ENCODE data around the gene DCDC2B. TPM values are rescaled to one million over a fixed set of nuclear protein-coding genes. Genes with fewer than 3 reads are reported as not detected.

DCDC2B gene
- total RNA-seq, 1 donor from 2014 or later = not detected

DNA sequence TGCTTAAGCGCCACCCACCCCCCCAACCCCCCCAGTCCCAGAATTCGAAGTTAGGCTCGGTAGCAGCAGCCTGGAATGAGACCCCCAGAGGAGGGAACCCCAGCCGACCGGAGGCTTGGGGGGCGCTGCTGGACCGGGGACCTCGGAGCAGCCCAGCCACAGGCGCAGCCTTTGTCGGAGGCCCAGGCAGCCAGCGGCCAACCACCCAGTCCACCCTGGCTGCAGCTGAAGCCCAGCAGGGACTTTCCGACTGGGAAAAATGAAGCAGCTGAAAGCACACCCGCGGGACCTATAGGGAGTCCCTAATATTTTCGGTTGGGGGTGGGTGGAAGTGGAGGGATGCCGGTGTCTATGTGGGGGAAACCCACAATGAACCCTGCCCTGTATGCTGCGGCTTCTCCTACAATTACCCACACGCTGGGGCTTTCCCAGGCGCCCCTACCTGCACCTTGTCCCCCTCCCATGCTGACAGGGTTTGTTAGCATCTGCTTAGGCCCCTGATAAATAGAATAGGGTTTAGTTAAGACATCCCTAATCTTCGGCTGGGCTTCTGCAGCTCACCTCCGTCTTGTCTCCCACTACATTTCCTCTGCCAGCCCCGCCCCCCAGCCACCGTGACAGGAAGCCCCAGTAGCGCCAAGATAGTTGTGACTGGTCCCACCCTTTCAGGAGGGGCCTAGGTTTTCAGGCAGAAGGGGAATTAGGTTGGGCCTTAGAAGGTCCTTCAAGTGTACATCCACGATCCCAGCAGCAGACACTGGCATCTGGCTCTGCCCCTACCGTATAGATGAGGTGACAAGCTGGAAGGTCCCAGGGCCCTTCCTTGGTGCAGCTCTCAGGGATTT is 7.7 kb upstream of the DCDC2B start:
- peak overlapping the region; percentile 87 for H3K4me3 Mint-ChIP-seq
- H3K36me3 Mint-ChIP-seq (ENCODE audit: low read depth) = peaks cover 48% of the 10 kb centered on the region
- ChIA-PET POLR2A (interaction anchor here (0.5 to 3.1 kb wide), 28 partner anchors 9 to 556 kb away, joined by 3 to 37 read pairs (median 6); partner anchors contain the start of genes BSDC1, EIF3I, HDAC1 and KPNA6), CTCF (interaction anchor here (0.8 to 3.1 kb wide), 8 partner anchors 14 to 215 kb away, joined by 3 to 23 read pairs (median 4); no protein-coding TSS in a partner anchor)
- peaks cover 54% of the 10 kb centered on the region for H3K4me1 Mint-ChIP-seq
- H3K27ac Mint-ChIP-seq = peak overlapping the region; percentile 87
- no peaks in the 10 kb centered on the region for H3K27me3 Mint-ChIP-seq
- TF ChIP-seq, protein P1, sequence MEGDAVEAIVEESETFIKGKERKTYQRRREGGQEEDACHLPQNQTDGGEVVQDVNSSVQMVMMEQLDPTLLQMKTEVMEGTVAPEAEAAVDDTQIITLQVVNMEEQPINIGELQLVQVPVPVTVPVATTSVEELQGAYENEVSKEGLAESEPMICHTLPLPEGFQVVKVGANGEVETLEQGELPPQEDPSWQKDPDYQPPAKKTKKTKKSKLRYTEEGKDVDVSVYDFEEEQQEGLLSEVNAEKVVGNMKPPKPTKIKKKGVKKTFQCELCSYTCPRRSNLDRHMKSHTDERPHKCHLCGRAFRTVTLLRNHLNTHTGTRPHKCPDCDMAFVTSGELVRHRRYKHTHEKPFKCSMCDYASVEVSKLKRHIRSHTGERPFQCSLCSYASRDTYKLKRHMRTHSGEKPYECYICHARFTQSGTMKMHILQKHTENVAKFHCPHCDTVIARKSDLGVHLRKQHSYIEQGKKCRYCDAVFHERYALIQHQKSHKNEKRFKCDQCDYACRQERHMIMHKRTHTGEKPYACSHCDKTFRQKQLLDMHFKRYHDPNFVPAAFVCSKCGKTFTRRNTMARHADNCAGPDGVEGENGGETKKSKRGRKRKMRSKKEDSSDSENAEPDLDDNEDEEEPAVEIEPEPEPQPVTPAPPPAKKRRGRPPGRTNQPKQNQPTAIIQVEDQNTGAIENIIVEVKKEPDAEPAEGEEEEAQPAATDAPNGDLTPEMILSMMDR (IDR thresholded peaks at IDR 0.05) = no peak
- DNase-seq = peak; percentile 63
- intact Hi-C loops (cut with micrococcal nuclease) = loop anchor here (1.0 to 5.0 kb wide), 7 partner anchors 50 to 412 kb away; partner anchors contain the start of genes HDAC1, KPNA6, LCK and MARCKSL1
- peak; percentile 65 for ATAC-seq (ENCODE audit: low read depth)
- no peaks in the 10 kb centered on the region for H3K9me3 Mint-ChIP-seq

DNA sequence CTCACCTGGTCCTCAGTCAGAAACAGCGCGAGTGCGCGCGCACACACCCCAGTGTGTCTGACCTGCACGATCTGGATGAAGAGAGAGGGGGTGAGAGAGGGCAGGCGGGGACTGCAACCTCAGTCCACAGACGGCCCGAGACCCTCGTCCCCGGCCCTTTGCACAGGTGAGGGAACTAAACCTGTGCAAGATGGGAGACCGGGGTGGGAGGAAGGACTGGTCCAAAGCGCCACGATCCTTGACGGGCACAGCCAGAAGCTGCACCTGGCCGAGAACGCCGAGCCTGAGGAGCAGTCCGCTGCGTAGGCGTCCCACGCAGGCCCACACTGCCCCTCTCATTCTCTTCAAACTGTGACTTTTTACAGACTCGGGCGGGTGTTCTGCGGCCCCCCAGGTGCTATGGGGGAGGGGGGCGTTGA is 3.9 kb upstream of the DCDC2B start:
- intact Hi-C loops (cut with micrococcal nuclease) = loop anchor here (1.0 to 5.0 kb wide), 2 partner anchors 10 to 87 kb away; partner anchors contain the start of gene HDAC1
- TF ChIP-seq, protein P1 (IDR thresholded peaks at IDR 0.05) = no peak
- DNase-seq (no peak), ATAC-seq (ENCODE audit: low read depth) (no peak)
- Mint-ChIP-seq H3K36me3 (ENCODE audit: low read depth) (peaks cover 31% of the 10 kb centered on the region), H3K4me3 (peak overlapping the region; percentile 85), H3K27me3 (no peaks in the 10 kb centered on the region), H3K4me1 (peaks cover 80% of the 10 kb centered on the region), H3K9me3 (no peaks in the 10 kb centered on the region), H3K27ac (peak overlapping the region; percentile 24)
- POLR2A ChIA-PET = interaction anchor here (0.5 to 2.0 kb wide), 9 partner anchors 10 to 189 kb away, joined by 3 to 8 read pairs (median 5); partner anchors contain the start of genes BSDC1 and MARCKSL1
- CTCF ChIA-PET = interaction anchor here (1.0 to 1.2 kb wide), 2 partner anchors 11 to 111 kb away, joined by 3 read pairs; no protein-coding TSS in a partner anchor

DNA sequence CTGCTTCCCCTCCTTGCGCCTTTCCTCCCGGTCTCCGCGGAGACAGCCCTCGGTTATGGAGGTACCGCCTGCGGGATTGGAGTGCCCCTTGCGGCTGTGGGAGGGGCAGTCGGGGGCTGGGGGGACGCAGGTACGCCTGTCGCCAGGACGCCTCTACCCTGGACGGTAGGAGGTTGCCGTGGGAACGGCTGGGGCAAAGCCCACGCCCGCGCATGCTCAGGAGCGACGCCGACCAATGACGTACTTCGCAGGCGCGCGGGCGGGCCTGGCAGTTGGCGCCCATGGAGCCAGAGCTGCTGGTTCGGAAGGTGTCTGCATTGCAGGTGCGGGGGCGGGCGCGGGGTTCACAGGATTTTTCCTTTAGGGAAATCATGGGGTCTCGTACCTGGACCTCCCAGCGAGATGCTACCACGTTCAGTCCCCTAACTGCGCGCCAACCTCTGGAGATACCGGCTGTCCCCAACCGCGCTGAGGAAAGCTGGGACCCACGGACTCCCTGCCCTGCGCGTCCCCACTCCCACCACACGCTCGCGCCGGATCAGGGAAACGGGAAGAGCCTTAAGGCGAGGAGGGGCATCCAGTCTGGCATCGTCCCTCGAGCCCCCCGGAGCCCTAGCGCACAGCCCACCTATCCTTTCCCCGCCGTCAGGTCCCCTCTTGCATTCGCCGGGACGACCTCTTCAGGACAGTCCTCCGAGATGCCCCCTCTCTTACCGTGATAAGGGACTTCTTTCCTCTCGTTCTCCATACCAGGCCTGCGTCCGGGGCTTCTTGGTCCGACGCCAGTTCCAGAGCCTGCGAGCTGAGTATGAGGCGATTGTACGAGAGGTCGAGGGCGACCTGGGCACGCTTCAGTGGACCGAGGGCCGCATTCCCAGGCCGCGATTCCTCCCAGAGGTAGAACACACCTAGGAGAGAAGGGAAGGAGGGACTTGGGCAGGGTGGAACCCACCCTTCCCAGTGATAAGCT is 3.2 kb upstream of the DCDC2B start, which contains the start of gene IQCC:
Gene IQCC (plus strand): TSS at position 271 of the 970 bp plus-strand sequence. CDS start 11 bp downstream, at position 282.
- Mint-ChIP-seq H3K9me3 (no peaks in the 10 kb centered on the region), H3K4me3 (peak within 1 kb of the TSS; percentile 85), H3K36me3 (ENCODE audit: low read depth) (peaks cover 25% of the 10 kb centered on the region), H3K27me3 (no peaks in the 10 kb centered on the region), H3K4me1 (peaks cover 74% of the 10 kb centered on the region), H3K27ac (peak within 1 kb of the TSS; percentile 41)
- ATAC-seq (ENCODE audit: low read depth) (peak; percentile 45), DNase-seq (peak; percentile 76)
- TF ChIP-seq, protein P1 (IDR thresholded peaks at IDR 0.05) = no peak
- ChIA-PET CTCF (interaction anchor here (1.2 to 2.7 kb wide), 2 partner anchors 10 to 111 kb away, joined by 3 to 15 read pairs; no protein-coding TSS in a partner anchor), POLR2A (interaction anchor here (0.5 to 2.0 kb wide), 15 partner anchors 10 to 445 kb away, joined by 3 to 10 read pairs (median 4); partner anchors contain the start of genes BSDC1, HDAC1, MARCKSL1 and RBBP4)
- intact Hi-C loops (cut with micrococcal nuclease) = loop anchor here (1.0 kb wide), 1 partner anchor 10 kb away; no protein-coding TSS in a partner anchor

DNA sequence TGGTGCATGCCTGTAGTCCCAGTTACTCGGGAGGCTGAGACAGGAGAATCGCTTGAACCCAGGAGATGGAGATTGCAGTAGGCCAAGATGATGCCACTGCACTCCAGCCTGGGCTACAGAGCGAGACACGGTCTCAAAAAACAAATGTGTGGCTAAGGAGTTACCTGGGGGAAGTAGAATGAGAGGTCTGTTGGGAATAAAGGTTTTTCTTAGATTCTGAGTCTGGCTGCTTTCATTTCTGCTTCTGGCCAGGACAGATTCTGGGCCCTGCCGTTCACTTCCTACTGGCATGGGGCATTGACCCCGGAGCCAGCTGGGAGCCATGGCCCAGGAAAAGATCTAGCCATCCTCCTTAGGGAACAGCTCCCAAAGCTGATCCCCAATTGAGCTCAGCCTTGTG is 420 bp upstream of the DCDC2B start:
- Mint-ChIP-seq H3K9me3 (no peaks in the 10 kb centered on the region), H3K27me3 (no peaks in the 10 kb centered on the region), H3K4me1 (peaks cover 59% of the 10 kb centered on the region), H3K4me3 (peak overlapping the region; percentile 35), H3K36me3 (ENCODE audit: low read depth) (peaks cover 15% of the 10 kb centered on the region), H3K27ac (peak overlapping the region; percentile 24)
- ChIA-PET CTCF (interaction anchor here (0.7 to 2.7 kb wide), 2 partner anchors 8 to 12 kb away, joined by 4 to 15 read pairs; no protein-coding TSS in a partner anchor), POLR2A (interaction anchor here (0.7 to 4.6 kb wide), 3 partner anchors 13 to 135 kb away, joined by 5 to 18 read pairs (median 8); partner anchors contain the start of genes EIF3I, KPNA6, TMEM234 and TMEM39B)
- DNase-seq = no peak
- ATAC-seq (ENCODE audit: low read depth) = peak; percentile 59
- TF ChIP-seq, protein P1 (IDR thresholded peaks at IDR 0.05) = no peak
- intact Hi-C loops (cut with micrococcal nuclease) = loop anchor here (1.0 kb wide), 1 partner anchor 14 kb away; the partner anchor contains the start of genes EIF3I and TMEM234
